ENCODE data around the gene CHFR. TPM values are rescaled to one million over a fixed set of nuclear protein-coding genes. Genes with fewer than 3 reads are reported as not detected.
A peak's percentile ranks its signal among the peaks of the same experiment; 100 is the strongest.
"Not testable (repeated sequence)": the region's sequence is repeated elsewhere in the genome, so short reads cannot be mapped to it uniquely, and the experiment has no call there.

Gene CHFR
- total RNA-seq, 2 donors from 2014 or later = 37.8 to 41.4 TPM

- Histone ChIP-seq H3K9me3 (no peaks in the 10 kb centered on the region), H3K4me3 (no peak overlapping the region), H3K9ac (ENCODE audit: low read depth in 2 of 2, low read length in 2 of 2) (no peak overlapping the region), H3K27ac (no peak overlapping the region), H3K4me1 (no peaks in the 10 kb centered on the region), H3K27me3 (no peaks in the 10 kb centered on the region), H3K36me3 (peaks cover 23% of the 10 kb centered on the region)
- TF ChIP-seq, protein P1, sequence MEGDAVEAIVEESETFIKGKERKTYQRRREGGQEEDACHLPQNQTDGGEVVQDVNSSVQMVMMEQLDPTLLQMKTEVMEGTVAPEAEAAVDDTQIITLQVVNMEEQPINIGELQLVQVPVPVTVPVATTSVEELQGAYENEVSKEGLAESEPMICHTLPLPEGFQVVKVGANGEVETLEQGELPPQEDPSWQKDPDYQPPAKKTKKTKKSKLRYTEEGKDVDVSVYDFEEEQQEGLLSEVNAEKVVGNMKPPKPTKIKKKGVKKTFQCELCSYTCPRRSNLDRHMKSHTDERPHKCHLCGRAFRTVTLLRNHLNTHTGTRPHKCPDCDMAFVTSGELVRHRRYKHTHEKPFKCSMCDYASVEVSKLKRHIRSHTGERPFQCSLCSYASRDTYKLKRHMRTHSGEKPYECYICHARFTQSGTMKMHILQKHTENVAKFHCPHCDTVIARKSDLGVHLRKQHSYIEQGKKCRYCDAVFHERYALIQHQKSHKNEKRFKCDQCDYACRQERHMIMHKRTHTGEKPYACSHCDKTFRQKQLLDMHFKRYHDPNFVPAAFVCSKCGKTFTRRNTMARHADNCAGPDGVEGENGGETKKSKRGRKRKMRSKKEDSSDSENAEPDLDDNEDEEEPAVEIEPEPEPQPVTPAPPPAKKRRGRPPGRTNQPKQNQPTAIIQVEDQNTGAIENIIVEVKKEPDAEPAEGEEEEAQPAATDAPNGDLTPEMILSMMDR (IDR thresholded peaks at IDR 0.05) = no peak
- DNase-seq = no peak
- intact Hi-C loops (cut with DNase I) = no loop called here
Observed at GRCh38 chr12:132812631-132813305, 74.6 kb downstream of the CHFR start.

GRCh38 chr12:132809391-132809790, 78.0 kb downstream of the CHFR start:
- H3K27ac ChIP-seq; H3K4me3 ChIP-seq; H3K27me3 ChIP-seq; H3K9ac ChIP-seq (ENCODE audit: low read depth in 2 of 2, low read length in 2 of 2); H3K4me1 ChIP-seq; H3K9me3 ChIP-seq; DNase-seq; intact Hi-C loops (cut with DNase I): not testable (repeated sequence)
- peaks cover 25% of the 10 kb centered on the region for H3K36me3 ChIP-seq

DNA sequence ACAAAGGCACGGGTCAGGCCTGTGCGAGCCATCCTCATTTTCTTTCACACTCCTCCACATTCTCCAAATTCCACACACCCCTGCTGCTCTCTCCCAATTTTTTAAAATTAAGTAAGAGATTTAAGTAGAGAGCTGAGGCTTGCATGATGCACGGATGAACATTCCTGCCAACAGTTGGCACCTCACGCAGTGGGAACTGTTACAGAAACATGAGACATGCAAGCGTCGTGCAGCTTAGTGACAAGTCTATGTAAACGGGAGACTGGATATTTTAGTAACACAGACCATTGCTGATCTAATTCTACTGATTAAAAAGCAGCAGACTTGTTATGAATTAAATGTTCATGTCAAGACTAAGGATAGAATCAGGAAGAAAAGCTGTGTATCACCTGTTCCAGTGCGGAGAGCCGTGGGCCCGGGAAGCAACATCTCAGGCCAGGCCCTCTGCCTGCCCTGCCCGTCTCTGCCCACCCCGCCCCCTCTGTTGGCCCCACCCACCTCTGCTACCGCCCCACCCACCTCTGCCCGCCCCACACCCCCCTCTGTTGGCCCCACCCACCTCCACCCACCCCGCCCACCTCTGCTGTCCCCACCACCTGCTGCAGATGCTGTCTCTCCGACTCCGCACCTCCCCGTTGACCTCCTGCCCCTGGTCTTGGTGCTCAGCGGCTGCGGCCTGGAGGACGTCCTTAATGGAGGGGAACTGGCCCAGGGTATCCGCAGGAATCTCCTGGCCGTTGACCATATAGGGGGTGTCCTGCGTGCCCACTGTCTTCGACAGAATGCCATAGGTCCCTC, 79.9 kb downstream of the CHFR start:
- Histone ChIP-seq H3K9me3 (no peaks in the 10 kb centered on the region), H3K4me1 (no peaks in the 10 kb centered on the region), H3K4me3 (no peak overlapping the region), H3K27me3 (no peaks in the 10 kb centered on the region), H3K36me3 (peaks cover 29% of the 10 kb centered on the region), H3K27ac (no peak overlapping the region), H3K9ac (ENCODE audit: low read depth in 2 of 2, low read length in 2 of 2) (no peak overlapping the region)
- intact Hi-C loops (cut with DNase I) = no loop called here
- TF ChIP-seq, protein P1 (IDR thresholded peaks at IDR 0.05) = no peak
- DNase-seq = no peak

- TF ChIP-seq, protein P1 (IDR thresholded peaks at IDR 0.05) = no peak
- Histone ChIP-seq H3K4me1 (no peaks in the 10 kb centered on the region), H3K36me3 (peaks cover 31% of the 10 kb centered on the region), H3K9me3 (no peaks in the 10 kb centered on the region), H3K4me3 (no peak overlapping the region), H3K9ac (ENCODE audit: low read depth in 2 of 2, low read length in 2 of 2) (no peak overlapping the region), H3K27me3 (no peaks in the 10 kb centered on the region), H3K27ac (no peak overlapping the region)
- intact Hi-C loops (cut with DNase I) = no loop called here
- DNase-seq = no peak
Observed at GRCh38 chr12:132806857-132807256, 80.5 kb downstream of the CHFR start.

DNA sequence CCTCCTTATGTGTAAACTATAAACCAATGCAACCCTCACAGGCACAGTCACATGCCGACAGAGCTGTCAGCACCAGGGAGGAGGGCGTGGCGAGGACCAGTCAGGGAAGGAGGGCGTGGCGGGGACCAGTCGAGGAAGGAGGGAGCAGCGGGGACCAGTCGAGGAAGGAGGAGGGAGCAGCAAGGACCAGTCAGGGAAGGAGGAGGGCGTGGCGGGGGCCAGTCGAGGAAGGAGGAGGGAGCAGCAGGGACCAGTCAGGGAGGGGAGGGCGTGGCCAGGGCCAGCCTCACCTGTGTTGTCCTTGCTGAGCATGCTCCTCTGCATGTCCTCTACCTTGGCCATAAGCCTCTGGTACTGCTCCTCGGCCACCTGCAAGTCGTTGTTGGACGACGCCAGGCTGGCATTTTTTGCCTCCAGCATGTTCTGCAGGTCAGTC, 83.0 kb downstream of the CHFR start:
- Histone ChIP-seq H3K36me3 (peaks cover 41% of the 10 kb centered on the region), H3K9me3 (no peaks in the 10 kb centered on the region), H3K9ac (ENCODE audit: low read depth in 2 of 2, low read length in 2 of 2) (no peak overlapping the region), H3K27ac (no peak overlapping the region), H3K4me3 (no peak overlapping the region), H3K4me1 (no peaks in the 10 kb centered on the region), H3K27me3 (no peaks in the 10 kb centered on the region)
- DNase-seq = peak; percentile 85
- TF ChIP-seq, protein P1 (IDR thresholded peaks at IDR 0.05) = no peak
- intact Hi-C loops (cut with DNase I) = no loop called here

DNA sequence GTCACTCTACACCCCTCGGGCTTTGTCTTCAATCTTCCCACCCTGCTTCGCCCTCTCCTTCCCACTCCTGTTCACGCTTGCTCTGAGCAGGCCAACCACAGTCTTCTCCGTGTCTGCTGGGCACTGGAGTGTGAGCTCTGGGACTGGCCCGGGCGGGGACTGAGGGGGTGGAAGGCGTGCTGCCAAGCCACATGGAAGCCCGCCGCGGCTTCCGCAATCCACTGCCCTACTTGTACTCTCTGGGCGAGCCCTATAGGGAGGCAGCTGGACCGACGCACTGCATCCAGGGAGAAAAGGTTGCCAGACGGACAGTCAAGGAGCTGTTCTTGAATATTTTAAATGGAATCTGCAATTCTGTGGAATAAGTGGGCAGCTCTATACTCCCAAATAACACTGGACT, 83.5 kb downstream of the CHFR start:
- no peaks in the 10 kb centered on the region for H3K9me3 ChIP-seq
- H3K36me3 ChIP-seq = peaks cover 41% of the 10 kb centered on the region

More for the DNA sequence above, 83.5 kb downstream of the CHFR start:
- H3K27me3 ChIP-seq = no peaks in the 10 kb centered on the region
- H3K9ac ChIP-seq (ENCODE audit: low read depth in 2 of 2, low read length in 2 of 2) = no peak overlapping the region
- no peaks in the 10 kb centered on the region for H3K4me1 ChIP-seq
- DNase-seq = no peak
- H3K27ac ChIP-seq = no peak overlapping the region
- H3K4me3 ChIP-seq = no peak overlapping the region
- intact Hi-C loops (cut with DNase I) = no loop called here
- TF ChIP-seq, protein P1 (IDR thresholded peaks at IDR 0.05) = no peak
